Adrenal gland (tissue), 5 donors: ENCODE data around the gene NDST1.

Experiments
- POLR2A ChIP-seq, 2 donors: fragments of 450-650 bp; IDR thresholded peaks; one replicate each; pipeline ENCODE4 v1.6.1; 2017; ENCODE audit warnings: antibody characterized with exemption in 2 of 2, mild to moderate bottlenecking in 2 of 2, moderate library complexity in 1 of 2
- TF ChIP-seq, protein P1 (sequence below), 6 experiments: fragments of 450-650 bp in 4 of 6; fragments of 200-600 bp in 2 of 6; sonication (generic) in 1 of 6; IDR thresholded peaks; 1 replicate in 5 of 6; 2 replicates in 1 of 6; pipeline versions ENCODE4 v1.5.1 to v1.8.0; 2016 to 2021; ENCODE audit warnings: antibody characterized with exemption in 6 of 6, mild to moderate bottlenecking in 2 of 6, moderate library complexity in 1 of 6
- donor health status: DM: no; HTN: no; CAD: no.

DNA sequence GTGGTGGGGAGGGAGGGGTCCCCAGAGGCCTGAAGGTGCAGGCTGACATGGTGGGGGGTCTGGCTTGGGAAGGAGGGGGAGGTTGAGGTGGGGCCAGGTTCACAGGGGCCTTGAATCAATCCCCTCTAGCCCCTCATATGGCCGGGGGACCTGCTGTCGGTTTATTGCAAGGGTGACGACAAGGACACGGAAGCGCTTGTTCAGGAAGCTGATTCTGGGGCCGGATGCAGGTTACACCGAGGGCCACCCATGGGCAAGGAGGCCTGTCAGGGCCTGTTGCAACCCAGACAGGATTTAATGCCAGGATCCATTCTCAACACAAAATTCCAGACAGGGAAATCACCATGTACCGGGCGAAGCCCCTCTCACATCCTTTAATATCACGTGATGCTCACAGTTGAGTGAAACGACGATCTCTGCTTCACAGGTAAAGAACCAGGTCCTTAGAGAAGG is 90.9 kb downstream of the NDST1 start:
- no peak for TF ChIP-seq POLR2A (IDR thresholded peaks at IDR 0.05)
- TF ChIP-seq, protein P1, sequence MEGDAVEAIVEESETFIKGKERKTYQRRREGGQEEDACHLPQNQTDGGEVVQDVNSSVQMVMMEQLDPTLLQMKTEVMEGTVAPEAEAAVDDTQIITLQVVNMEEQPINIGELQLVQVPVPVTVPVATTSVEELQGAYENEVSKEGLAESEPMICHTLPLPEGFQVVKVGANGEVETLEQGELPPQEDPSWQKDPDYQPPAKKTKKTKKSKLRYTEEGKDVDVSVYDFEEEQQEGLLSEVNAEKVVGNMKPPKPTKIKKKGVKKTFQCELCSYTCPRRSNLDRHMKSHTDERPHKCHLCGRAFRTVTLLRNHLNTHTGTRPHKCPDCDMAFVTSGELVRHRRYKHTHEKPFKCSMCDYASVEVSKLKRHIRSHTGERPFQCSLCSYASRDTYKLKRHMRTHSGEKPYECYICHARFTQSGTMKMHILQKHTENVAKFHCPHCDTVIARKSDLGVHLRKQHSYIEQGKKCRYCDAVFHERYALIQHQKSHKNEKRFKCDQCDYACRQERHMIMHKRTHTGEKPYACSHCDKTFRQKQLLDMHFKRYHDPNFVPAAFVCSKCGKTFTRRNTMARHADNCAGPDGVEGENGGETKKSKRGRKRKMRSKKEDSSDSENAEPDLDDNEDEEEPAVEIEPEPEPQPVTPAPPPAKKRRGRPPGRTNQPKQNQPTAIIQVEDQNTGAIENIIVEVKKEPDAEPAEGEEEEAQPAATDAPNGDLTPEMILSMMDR (IDR thresholded peaks at IDR 0.05): no peak
